Measurements from ENCODE around the gene AACS.
"Not testable (repeated sequence)": the region's sequence is repeated elsewhere in the genome, so short reads cannot be mapped to it uniquely, and the experiment has no call there.

- TF ChIP-seq, protein P1, sequence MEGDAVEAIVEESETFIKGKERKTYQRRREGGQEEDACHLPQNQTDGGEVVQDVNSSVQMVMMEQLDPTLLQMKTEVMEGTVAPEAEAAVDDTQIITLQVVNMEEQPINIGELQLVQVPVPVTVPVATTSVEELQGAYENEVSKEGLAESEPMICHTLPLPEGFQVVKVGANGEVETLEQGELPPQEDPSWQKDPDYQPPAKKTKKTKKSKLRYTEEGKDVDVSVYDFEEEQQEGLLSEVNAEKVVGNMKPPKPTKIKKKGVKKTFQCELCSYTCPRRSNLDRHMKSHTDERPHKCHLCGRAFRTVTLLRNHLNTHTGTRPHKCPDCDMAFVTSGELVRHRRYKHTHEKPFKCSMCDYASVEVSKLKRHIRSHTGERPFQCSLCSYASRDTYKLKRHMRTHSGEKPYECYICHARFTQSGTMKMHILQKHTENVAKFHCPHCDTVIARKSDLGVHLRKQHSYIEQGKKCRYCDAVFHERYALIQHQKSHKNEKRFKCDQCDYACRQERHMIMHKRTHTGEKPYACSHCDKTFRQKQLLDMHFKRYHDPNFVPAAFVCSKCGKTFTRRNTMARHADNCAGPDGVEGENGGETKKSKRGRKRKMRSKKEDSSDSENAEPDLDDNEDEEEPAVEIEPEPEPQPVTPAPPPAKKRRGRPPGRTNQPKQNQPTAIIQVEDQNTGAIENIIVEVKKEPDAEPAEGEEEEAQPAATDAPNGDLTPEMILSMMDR (IDR thresholded peaks at IDR 0.05): not testable (repeated sequence)
- TF ChIP-seq POLR2A (IDR thresholded peaks at IDR 0.05): not testable (repeated sequence)
Measured at GRCh38 chr12:125088199-125088598, 23.0 kb downstream of the AACS start.

Data from body of pancreas (tissue), 4 donors.